ENCODE measurements around the gene BCLAF3. TPM values are rescaled to one million over a fixed set of nuclear protein-coding genes. Genes with fewer than 3 reads are reported as not detected.

The BCLAF3 gene
- polyA plus RNA-seq, 1 donor from 2014 or later = 34.6 TPM

DNA sequence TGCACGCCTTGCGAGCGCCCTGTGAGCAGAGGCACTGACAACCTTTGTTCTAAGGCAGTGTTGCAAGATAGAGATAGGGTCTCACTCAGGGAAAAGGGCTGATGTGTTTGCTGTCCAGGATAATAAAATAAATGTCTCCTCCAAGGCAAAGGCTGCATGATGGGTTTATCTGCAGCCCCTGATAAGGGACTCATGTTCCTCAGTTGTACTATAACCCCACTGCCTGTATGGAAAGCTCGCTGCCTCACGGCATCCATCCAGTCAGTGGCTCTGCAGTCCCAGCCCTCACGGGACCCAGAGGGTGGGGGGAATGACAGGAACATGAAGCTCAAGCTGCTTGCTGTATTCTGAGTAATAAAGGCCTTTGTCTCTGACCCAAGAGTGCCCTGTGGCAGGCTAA is 22.6 kb downstream of the BCLAF3 start:
- Histone ChIP-seq H3K4me2 (ENCODE audit: low read length) (no peak overlapping the region), H3K27me3 (ENCODE audit: insufficient read depth, low read depth, low read length) (no peaks in the 10 kb centered on the region), H2AFZ (ENCODE audit: low read depth, low read length) (no peak overlapping the region), H3K9me2 (ENCODE audit: insufficient read depth, low read length) (no peaks in the 10 kb centered on the region), H4K20me1 (ENCODE audit: insufficient read depth) (no peaks in the 10 kb centered on the region), H3K79me2 (replicated peaks; ENCODE audit: insufficient read depth, low read length) (no peaks in the 10 kb centered on the region), H3K9ac (ENCODE audit: low read length) (no peak overlapping the region), H3K27ac (ENCODE audit: low read length) (no peak overlapping the region), H3K36me3 (ENCODE audit: insufficient read depth, low read length) (no peaks in the 10 kb centered on the region), H3F3A (ENCODE audit: insufficient read depth, low read length, poor library complexity, severe bottlenecking) (no peaks in the 10 kb centered on the region), H3K9me3 (ENCODE audit: low read length) (no peaks in the 10 kb centered on the region), H3K4me3 (ENCODE audit: low read length) (no peak overlapping the region)
- TF ChIP-seq, protein P1, sequence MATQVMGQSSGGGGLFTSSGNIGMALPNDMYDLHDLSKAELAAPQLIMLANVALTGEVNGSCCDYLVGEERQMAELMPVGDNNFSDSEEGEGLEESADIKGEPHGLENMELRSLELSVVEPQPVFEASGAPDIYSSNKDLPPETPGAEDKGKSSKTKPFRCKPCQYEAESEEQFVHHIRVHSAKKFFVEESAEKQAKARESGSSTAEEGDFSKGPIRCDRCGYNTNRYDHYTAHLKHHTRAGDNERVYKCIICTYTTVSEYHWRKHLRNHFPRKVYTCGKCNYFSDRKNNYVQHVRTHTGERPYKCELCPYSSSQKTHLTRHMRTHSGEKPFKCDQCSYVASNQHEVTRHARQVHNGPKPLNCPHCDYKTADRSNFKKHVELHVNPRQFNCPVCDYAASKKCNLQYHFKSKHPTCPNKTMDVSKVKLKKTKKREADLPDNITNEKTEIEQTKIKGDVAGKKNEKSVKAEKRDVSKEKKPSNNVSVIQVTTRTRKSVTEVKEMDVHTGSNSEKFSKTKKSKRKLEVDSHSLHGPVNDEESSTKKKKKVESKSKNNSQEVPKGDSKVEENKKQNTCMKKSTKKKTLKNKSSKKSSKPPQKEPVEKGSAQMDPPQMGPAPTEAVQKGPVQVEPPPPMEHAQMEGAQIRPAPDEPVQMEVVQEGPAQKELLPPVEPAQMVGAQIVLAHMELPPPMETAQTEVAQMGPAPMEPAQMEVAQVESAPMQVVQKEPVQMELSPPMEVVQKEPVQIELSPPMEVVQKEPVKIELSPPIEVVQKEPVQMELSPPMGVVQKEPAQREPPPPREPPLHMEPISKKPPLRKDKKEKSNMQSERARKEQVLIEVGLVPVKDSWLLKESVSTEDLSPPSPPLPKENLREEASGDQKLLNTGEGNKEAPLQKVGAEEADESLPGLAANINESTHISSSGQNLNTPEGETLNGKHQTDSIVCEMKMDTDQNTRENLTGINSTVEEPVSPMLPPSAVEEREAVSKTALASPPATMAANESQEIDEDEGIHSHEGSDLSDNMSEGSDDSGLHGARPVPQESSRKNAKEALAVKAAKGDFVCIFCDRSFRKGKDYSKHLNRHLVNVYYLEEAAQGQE (IDR thresholded peaks at IDR 0.05; ENCODE audit: borderline replicate concordance) = no peak
- TF ChIP-seq EP300 (conservative IDR thresholded peaks at IDR 0.05; ENCODE audit: poor library complexity, severe bottlenecking) (no peak), MXI1 (conservative IDR thresholded peaks at IDR 0.05; ENCODE audit: poor library complexity, severe bottlenecking) (no peak), RAD21 (conservative IDR thresholded peaks at IDR 0.05) (no peak), SMC3 (conservative IDR thresholded peaks at IDR 0.05; ENCODE audit: poor library complexity) (no peak), TAF1 (IDR thresholded peaks at IDR 0.05; ENCODE audit: low read depth) (no peak), EZH2 (IDR thresholded peaks at IDR 0.05; ENCODE audit: borderline replicate concordance, insufficient read depth, low read length, poor library complexity, severe bottlenecking) (no peak), POLR2AphosphoS5 (IDR thresholded peaks at IDR 0.05) (no peak)
- TF ChIP-seq, protein P2, sequence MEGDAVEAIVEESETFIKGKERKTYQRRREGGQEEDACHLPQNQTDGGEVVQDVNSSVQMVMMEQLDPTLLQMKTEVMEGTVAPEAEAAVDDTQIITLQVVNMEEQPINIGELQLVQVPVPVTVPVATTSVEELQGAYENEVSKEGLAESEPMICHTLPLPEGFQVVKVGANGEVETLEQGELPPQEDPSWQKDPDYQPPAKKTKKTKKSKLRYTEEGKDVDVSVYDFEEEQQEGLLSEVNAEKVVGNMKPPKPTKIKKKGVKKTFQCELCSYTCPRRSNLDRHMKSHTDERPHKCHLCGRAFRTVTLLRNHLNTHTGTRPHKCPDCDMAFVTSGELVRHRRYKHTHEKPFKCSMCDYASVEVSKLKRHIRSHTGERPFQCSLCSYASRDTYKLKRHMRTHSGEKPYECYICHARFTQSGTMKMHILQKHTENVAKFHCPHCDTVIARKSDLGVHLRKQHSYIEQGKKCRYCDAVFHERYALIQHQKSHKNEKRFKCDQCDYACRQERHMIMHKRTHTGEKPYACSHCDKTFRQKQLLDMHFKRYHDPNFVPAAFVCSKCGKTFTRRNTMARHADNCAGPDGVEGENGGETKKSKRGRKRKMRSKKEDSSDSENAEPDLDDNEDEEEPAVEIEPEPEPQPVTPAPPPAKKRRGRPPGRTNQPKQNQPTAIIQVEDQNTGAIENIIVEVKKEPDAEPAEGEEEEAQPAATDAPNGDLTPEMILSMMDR (IDR thresholded peaks at IDR 0.05; ENCODE audit: poor library complexity, severe bottlenecking) = no peak

DNA sequence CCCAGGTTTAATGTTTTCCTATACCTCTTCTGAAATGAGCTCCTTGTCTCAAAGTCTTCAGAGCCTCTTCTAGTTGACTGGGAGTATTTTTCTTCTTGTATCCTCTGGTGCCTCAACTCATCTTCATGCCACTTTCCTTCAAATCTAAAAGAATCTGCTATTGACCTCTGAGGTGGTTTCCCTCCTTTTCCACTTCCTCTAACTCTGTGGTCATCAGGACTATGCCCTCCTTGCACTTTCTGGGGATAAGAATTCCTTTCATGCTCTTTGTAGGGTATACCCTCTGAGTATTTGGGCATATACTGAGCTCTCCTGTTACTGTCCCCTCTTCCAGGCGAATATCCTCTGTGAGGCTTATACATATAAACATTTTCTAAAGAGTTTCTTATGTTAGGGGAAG is 24.8 kb downstream of the BCLAF3 start:
- Histone ChIP-seq H3F3A (ENCODE audit: insufficient read depth, low read length, poor library complexity, severe bottlenecking) (no peaks in the 10 kb centered on the region), H3K9me3 (ENCODE audit: low read length) (no peaks in the 10 kb centered on the region), H3K27me3 (ENCODE audit: insufficient read depth, low read depth, low read length) (no peaks in the 10 kb centered on the region), H3K36me3 (ENCODE audit: insufficient read depth, low read length) (no peaks in the 10 kb centered on the region), H3K79me2 (replicated peaks; ENCODE audit: insufficient read depth, low read length) (no peaks in the 10 kb centered on the region), H3K4me3 (ENCODE audit: low read length) (no peak overlapping the region), H3K27ac (ENCODE audit: low read length) (no peak overlapping the region), H2AFZ (ENCODE audit: low read depth, low read length) (no peak overlapping the region), H4K20me1 (ENCODE audit: insufficient read depth) (no peaks in the 10 kb centered on the region), H3K4me2 (ENCODE audit: low read length) (no peak overlapping the region), H3K9ac (ENCODE audit: low read length) (no peak overlapping the region), H3K9me2 (ENCODE audit: insufficient read depth, low read length) (no peaks in the 10 kb centered on the region)
- TF ChIP-seq EZH2 (IDR thresholded peaks at IDR 0.05; ENCODE audit: borderline replicate concordance, insufficient read depth, low read length, poor library complexity, severe bottlenecking) (no peak), TAF1 (IDR thresholded peaks at IDR 0.05; ENCODE audit: low read depth) (no peak), POLR2AphosphoS5 (IDR thresholded peaks at IDR 0.05) (no peak), RAD21 (conservative IDR thresholded peaks at IDR 0.05) (no peak), EP300 (conservative IDR thresholded peaks at IDR 0.05; ENCODE audit: poor library complexity, severe bottlenecking) (no peak), MXI1 (conservative IDR thresholded peaks at IDR 0.05; ENCODE audit: poor library complexity, severe bottlenecking) (no peak), SMC3 (conservative IDR thresholded peaks at IDR 0.05; ENCODE audit: poor library complexity) (no peak)
- TF ChIP-seq, protein P2 (IDR thresholded peaks at IDR 0.05; ENCODE audit: poor library complexity, severe bottlenecking) = no peak
- TF ChIP-seq, protein P1 (IDR thresholded peaks at IDR 0.05; ENCODE audit: borderline replicate concordance) = no peak

All from neural cell (in vitro differentiated cells).